Neural cell (in vitro differentiated cells): ENCODE measurements around the gene ACAN. TPM values are rescaled to one million over a fixed set of nuclear protein-coding genes. Genes with fewer than 3 reads are reported as not detected.
"Not testable (repeated sequence)": the region's sequence is repeated elsewhere in the genome, so short reads cannot be mapped to it uniquely, and the experiment has no call there.

Source experiments
- H2AFZ ChIP-seq: fragments of 200-600, 300-800 bp; sonication (generic), shearing (Covaris generic); 2 replicates; pipeline ENCODE4 v1.6.0; 2014; ENCODE audit warnings: low read depth, mild to moderate bottlenecking, antibody characterized with exemption, low read length, moderate library complexity
- H3F3A ChIP-seq: fragments of 200-600 bp; shearing (Covaris generic); 2 replicates; pipeline ENCODE4 v1.6.1; 2016; ENCODE audit warnings: mild to moderate bottlenecking, moderate library complexity, mixed read lengths, antibody characterized with exemption, low read length; ENCODE audit not compliant: insufficient read depth, poor library complexity, severe bottlenecking
- H3K27ac ChIP-seq: fragments of 200-600, 300-800 bp; sonication (generic), shearing (Covaris generic); 2 replicates; pipeline ENCODE4 v1.5.1; 2014; ENCODE audit warnings: mild to moderate bottlenecking, low read length, moderate library complexity
- H3K27me3 ChIP-seq: fragments of 300-800, 200-600 bp; sonication (generic), shearing (Covaris generic); 2 replicates; pipeline ENCODE4 v1.6.0; 2014; ENCODE audit warnings: mild to moderate bottlenecking, low read depth, low read length, moderate library complexity; ENCODE audit not compliant: insufficient read depth
- H3K36me3 ChIP-seq: fragments of 300-800, 200-600 bp; sonication (generic), shearing (Covaris generic); 2 replicates; pipeline ENCODE4 v1.5.1; 2014; ENCODE audit warnings: mild to moderate bottlenecking, antibody characterized with exemption, low read length, moderate library complexity; ENCODE audit not compliant: insufficient read depth
- H3K4me2 ChIP-seq: fragments of 300-800, 200-600 bp; sonication (generic), shearing (Covaris generic); 2 replicates; pipeline ENCODE4 v1.6.0; 2014; ENCODE audit warnings: mild to moderate bottlenecking, low read length
- H3K4me3 ChIP-seq: fragments of 300-800, 200-600 bp; sonication (generic), shearing (Covaris generic); 2 replicates; pipeline ENCODE4 v1.5.1; 2014; ENCODE audit warnings: mild to moderate bottlenecking, low read length, moderate library complexity
- H3K79me2 ChIP-seq: fragments of 200-600 bp; shearing (Covaris generic); replicated peaks from 2 replicates; pipeline ENCODE4 v1.6.0; 2014; ENCODE audit warnings: mild to moderate bottlenecking, low read length, moderate library complexity; ENCODE audit not compliant: insufficient read depth
- H3K9ac ChIP-seq: fragments of 300-800, 200-600 bp; sonication (generic), shearing (Covaris generic); 2 replicates; pipeline ENCODE4 v1.6.1; 2016; ENCODE audit warnings: mild to moderate bottlenecking, low read length, mixed read lengths
- H3K9me2 ChIP-seq: fragments of 200-600 bp; shearing (Covaris generic); 2 replicates; pipeline ENCODE4 v1.6.1; 2016; ENCODE audit warnings: mild to moderate bottlenecking, low read length, mixed read lengths; ENCODE audit not compliant: insufficient read depth
- H3K9me3 ChIP-seq: fragments of 200-600, 300-800 bp; sonication (generic), shearing (Covaris generic); 2 replicates; pipeline ENCODE4 v1.6.1; 2016; ENCODE audit warnings: mild to moderate bottlenecking, mixed run types, low read length, moderate library complexity, mixed read lengths
- H4K20me1 ChIP-seq: fragments of 200-600 bp; shearing (Covaris generic); 2 replicates; pipeline ENCODE4 v1.6.1; 2016; ENCODE audit warnings: mild to moderate bottlenecking, mixed run types; ENCODE audit not compliant: insufficient read depth
- EP300 ChIP-seq: fragments of 450-650 bp; conservative IDR thresholded peaks from 2 replicates; pipeline ENCODE4 v1.6.1; 2014; ENCODE audit warnings: antibody characterized with exemption, mild to moderate bottlenecking, moderate library complexity; ENCODE audit not compliant: poor library complexity, severe bottlenecking
- EZH2 ChIP-seq: fragments of 200-600, 300-800 bp; shearing (Covaris generic), sonication (generic); IDR thresholded peaks from 2 replicates; pipeline ENCODE4 v1.6.1; 2014; ENCODE audit warnings: antibody characterized with exemption, low read length, borderline replicate concordance, mild to moderate bottlenecking; ENCODE audit not compliant: insufficient read depth, poor library complexity, severe bottlenecking
- MXI1 ChIP-seq: fragments of 450-650 bp; conservative IDR thresholded peaks from 2 replicates; pipeline ENCODE4 v1.6.1; 2014; ENCODE audit warnings: antibody characterized with exemption, mild to moderate bottlenecking; ENCODE audit not compliant: poor library complexity, severe bottlenecking
- POLR2AphosphoS5 ChIP-seq: IDR thresholded peaks from 2 replicates; pipeline ENCODE4 v1.6.1; 2012
- RAD21 ChIP-seq: fragments of 450-650 bp; conservative IDR thresholded peaks from 2 replicates; pipeline ENCODE4 v1.6.1; 2014; ENCODE audit warnings: antibody characterized with exemption, mild to moderate bottlenecking, moderate library complexity
- SMC3 ChIP-seq: fragments of 450-650 bp; conservative IDR thresholded peaks from 2 replicates; pipeline ENCODE4 v1.6.1; 2014; ENCODE audit warnings: antibody characterized with exemption, mild to moderate bottlenecking, moderate library complexity; ENCODE audit not compliant: poor library complexity
- TAF1 ChIP-seq: IDR thresholded peaks from 2 replicates; pipeline ENCODE4 v1.6.1; 2012; ENCODE audit warnings: low read depth
- polyA plus RNA-seq: library from polyadenylated mRNA; depleted of rRNA; stranded (reverse); fragments of >200 nt; gene quantifications from 2 replicates; pipeline ENCODE4 v1.2.3, GENCODE V29; 2014
- TF ChIP-seq, protein P1 (sequence below): fragments of 450-650 bp; IDR thresholded peaks from 2 replicates; pipeline ENCODE4 v1.5.1; 2014; ENCODE audit warnings: antibody characterized with exemption, mild to moderate bottlenecking, moderate library complexity; ENCODE audit not compliant: poor library complexity, severe bottlenecking
- TF ChIP-seq, protein P2 (sequence below): IDR thresholded peaks from 2 replicates; pipeline ENCODE4 v1.6.1; 2012; ENCODE audit warnings: borderline replicate concordance

ACAN gene
- polyA plus RNA-seq, 1 donor from 2014 or later, result not detected

DNA sequence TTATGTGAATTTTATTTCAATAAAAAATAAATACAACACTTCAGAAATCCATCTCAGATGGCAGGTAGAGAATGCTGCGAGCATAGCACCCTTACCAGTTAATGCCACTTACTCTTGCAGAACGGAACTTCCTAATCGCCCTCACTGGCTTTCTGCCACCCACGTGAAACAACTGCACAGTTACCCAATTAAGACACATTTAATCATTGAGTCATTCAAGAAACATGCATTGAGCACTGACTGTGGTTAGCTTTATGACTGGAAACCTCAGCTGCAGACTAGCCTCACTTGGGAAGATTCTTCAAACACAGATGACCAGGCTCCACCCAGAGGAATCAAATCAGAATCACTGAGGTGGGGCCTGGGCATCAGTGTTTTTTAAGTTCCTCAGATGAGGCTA, 115.5 kb downstream of the ACAN start:
- H2AFZ ChIP-seq, result no peak overlapping the region
- no peak overlapping the region for H3K27ac ChIP-seq
- no peaks in the 10 kb centered on the region for H3K27me3 ChIP-seq
- no peaks in the 10 kb centered on the region for H3K79me2 ChIP-seq
- no peaks in the 10 kb centered on the region for H3F3A ChIP-seq
- H3K9me3 ChIP-seq, result no peaks in the 10 kb centered on the region
- no peaks in the 10 kb centered on the region for H4K20me1 ChIP-seq
- H3K4me2 ChIP-seq, result no peak overlapping the region
- H3K9me2 ChIP-seq, result no peaks in the 10 kb centered on the region
- H3K9ac ChIP-seq, result no peak overlapping the region
- no peaks in the 10 kb centered on the region for H3K36me3 ChIP-seq
- no peak overlapping the region for H3K4me3 ChIP-seq
- no peak for TF ChIP-seq RAD21
- TF ChIP-seq EP300, result no peak
- TF ChIP-seq MXI1, result no peak
- no peak for TF ChIP-seq SMC3

DNA sequence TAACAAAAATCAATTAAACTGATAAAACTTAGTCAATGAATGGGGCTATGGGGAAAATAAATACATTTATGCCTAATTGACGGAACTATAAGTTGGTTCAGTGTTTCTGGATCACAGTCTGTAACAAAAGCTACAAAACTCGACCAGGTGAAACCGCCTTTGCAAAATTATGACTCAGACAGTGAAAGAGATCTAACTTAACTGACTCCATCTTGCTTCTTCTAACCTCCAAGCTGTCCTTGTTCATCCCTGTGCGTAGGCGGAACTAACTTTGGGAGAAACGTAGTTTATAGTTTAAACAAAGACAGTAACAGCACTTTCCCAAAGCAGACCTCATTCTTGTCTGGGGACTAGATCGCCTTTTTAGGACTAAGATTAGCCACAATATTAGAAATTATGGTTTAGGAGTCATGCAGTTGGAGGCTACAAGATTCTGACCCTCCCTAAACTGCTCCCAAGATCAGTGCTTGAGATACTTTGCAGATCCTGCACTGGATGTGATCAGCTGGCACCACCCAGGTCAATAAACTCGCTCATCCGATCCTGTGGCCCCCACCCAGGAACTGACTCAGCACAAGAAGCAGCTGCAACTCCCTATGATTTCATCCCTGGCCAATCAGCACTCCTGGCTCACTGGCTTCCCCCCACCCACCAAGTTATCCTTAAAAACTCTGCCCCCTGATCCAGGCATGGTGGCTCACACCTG, 117.1 kb downstream of the ACAN start:
- Histone ChIP-seq H4K20me1 (no peaks in the 10 kb centered on the region), H3K4me2 (no peak overlapping the region), H3K9me3 (no peaks in the 10 kb centered on the region), H2AFZ (no peak overlapping the region), H3K9me2 (no peaks in the 10 kb centered on the region), H3K79me2 (no peaks in the 10 kb centered on the region), H3K36me3 (no peaks in the 10 kb centered on the region), H3K27ac (no peak overlapping the region), H3K9ac (no peak overlapping the region), H3F3A (no peaks in the 10 kb centered on the region), H3K4me3 (no peak overlapping the region), H3K27me3 (no peaks in the 10 kb centered on the region)
- TF ChIP-seq EZH2 (no peak), POLR2AphosphoS5 (no peak), TAF1 (no peak), SMC3 (no peak), RAD21 (no peak)
- TF ChIP-seq, protein P1, sequence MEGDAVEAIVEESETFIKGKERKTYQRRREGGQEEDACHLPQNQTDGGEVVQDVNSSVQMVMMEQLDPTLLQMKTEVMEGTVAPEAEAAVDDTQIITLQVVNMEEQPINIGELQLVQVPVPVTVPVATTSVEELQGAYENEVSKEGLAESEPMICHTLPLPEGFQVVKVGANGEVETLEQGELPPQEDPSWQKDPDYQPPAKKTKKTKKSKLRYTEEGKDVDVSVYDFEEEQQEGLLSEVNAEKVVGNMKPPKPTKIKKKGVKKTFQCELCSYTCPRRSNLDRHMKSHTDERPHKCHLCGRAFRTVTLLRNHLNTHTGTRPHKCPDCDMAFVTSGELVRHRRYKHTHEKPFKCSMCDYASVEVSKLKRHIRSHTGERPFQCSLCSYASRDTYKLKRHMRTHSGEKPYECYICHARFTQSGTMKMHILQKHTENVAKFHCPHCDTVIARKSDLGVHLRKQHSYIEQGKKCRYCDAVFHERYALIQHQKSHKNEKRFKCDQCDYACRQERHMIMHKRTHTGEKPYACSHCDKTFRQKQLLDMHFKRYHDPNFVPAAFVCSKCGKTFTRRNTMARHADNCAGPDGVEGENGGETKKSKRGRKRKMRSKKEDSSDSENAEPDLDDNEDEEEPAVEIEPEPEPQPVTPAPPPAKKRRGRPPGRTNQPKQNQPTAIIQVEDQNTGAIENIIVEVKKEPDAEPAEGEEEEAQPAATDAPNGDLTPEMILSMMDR, result no peak
- TF ChIP-seq, protein P2, sequence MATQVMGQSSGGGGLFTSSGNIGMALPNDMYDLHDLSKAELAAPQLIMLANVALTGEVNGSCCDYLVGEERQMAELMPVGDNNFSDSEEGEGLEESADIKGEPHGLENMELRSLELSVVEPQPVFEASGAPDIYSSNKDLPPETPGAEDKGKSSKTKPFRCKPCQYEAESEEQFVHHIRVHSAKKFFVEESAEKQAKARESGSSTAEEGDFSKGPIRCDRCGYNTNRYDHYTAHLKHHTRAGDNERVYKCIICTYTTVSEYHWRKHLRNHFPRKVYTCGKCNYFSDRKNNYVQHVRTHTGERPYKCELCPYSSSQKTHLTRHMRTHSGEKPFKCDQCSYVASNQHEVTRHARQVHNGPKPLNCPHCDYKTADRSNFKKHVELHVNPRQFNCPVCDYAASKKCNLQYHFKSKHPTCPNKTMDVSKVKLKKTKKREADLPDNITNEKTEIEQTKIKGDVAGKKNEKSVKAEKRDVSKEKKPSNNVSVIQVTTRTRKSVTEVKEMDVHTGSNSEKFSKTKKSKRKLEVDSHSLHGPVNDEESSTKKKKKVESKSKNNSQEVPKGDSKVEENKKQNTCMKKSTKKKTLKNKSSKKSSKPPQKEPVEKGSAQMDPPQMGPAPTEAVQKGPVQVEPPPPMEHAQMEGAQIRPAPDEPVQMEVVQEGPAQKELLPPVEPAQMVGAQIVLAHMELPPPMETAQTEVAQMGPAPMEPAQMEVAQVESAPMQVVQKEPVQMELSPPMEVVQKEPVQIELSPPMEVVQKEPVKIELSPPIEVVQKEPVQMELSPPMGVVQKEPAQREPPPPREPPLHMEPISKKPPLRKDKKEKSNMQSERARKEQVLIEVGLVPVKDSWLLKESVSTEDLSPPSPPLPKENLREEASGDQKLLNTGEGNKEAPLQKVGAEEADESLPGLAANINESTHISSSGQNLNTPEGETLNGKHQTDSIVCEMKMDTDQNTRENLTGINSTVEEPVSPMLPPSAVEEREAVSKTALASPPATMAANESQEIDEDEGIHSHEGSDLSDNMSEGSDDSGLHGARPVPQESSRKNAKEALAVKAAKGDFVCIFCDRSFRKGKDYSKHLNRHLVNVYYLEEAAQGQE, result no peak

DNA sequence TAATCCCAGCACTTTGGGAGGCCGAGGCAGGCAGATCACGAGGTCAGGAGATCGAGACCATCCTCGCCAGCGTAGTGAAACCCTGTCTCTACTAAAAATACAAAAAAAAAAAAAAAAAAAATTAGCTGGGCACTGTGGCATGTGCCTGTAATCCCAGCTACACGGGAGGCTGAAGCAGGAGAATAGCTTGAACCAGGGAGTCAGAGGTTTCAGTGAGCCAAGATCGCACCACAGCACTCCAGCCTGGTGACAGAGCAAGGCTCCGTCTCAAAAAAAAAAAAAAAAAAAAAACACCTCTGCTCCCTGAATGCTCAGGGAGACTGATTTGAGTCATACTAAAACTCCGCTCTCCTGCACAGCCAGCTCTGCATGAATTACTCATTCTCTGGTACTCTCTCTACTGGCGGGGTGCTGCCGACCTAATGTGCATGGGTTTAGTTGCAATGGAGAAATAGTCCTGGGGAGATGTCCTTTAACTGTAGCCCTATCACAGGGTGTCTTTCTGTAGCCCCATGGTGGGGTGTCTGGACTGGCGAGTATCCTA, 117.7 kb downstream of the ACAN start:
- not testable (repeated sequence) for H3K79me2 ChIP-seq, H2AFZ ChIP-seq, H3K9ac ChIP-seq, H3K27me3 ChIP-seq, H3K4me2 ChIP-seq, H4K20me1 ChIP-seq, H3K36me3 ChIP-seq, H3K9me2 ChIP-seq, H3K27ac ChIP-seq, H3F3A ChIP-seq, H3K9me3 ChIP-seq, H3K4me3 ChIP-seq

Other genes starting within 250 kb of the ACAN start
- gene AEN, start 182.1 kb upstream of the ACAN start, polyA plus RNA-seq, result 17.2 and 21.3 TPM in 2 replicates
- gene ISG20, start 164.4 kb upstream of the ACAN start, polyA plus RNA-seq, result 0.88 and 5.9 TPM in 2 replicates
- gene HAPLN3, start 92.1 kb downstream of the ACAN start, polyA plus RNA-seq, result not detected in 2 replicates
- 1.1 and 4.1 TPM in 2 replicates for gene MFGE8, start 109.9 kb downstream of the ACAN start, polyA plus RNA-seq